GM06990 (cell line): ENCODE results near the gene C16orf96.

Experiments used
- DNase-seq: peaks from one replicate; pipeline ENCODE4 v3.0.0-alpha.2; 2011; ENCODE audit not compliant: insufficient read length; ENCODE audit errors: extremely low read depth
- H3K27me3 ChIP-seq: replicated peaks from 2 replicates; pipeline ENCODE4 v1.6.0; 2011; ENCODE audit warnings: low read length; ENCODE audit not compliant: control insufficient read depth, insufficient read depth
- H3K36me3 ChIP-seq: 2 replicates; pipeline ENCODE4 v1.5.1; 2011; ENCODE audit warnings: low read length; ENCODE audit not compliant: control insufficient read depth, insufficient read depth
- H3K4me3 ChIP-seq: replicated peaks from 2 replicates; pipeline ENCODE4 v1.5.1; 2011; ENCODE audit warnings: low read depth, mild to moderate bottlenecking, control low read depth, low read length
- CTCF ChIP-seq: IDR thresholded peaks from 2 replicates; pipeline ENCODE4 v1.5.1; 2011; ENCODE audit warnings: low read length, control low read depth, mild to moderate bottlenecking, inconsistent platforms; ENCODE audit not compliant: insufficient read depth, poor library complexity, severe bottlenecking

The C16orf96 gene

GRCh38 chr16:4624827-4625559 lies 68.9 kb downstream of the C16orf96 start:
- H3K36me3 ChIP-seq = peaks cover 2% of the 10 kb centered on the region; the same call in 1 of the 2 replicates
- H3K27me3 ChIP-seq = no peaks in the 10 kb centered on the region
- peak; percentile 90 for DNase-seq
- TF ChIP-seq CTCF = no peak
- H3K4me3 ChIP-seq = peak overlapping the region; percentile 93

- Histone ChIP-seq H3K36me3 (peaks cover 2% of the 10 kb centered on the region; the same call in 1 of the 2 replicates), H3K4me3 (peak overlapping the region; percentile 93), H3K27me3 (no peaks in the 10 kb centered on the region)
- TF ChIP-seq CTCF = no peak
- no peak for DNase-seq
Measured at GRCh38 chr16:4625560-4626159, 69.5 kb downstream of the C16orf96 start.

GRCh38 chr16:4626396-4626795 lies 70.3 kb downstream of the C16orf96 start:
- TF ChIP-seq CTCF = no peak
- peak overlapping the region; percentile 93 for H3K4me3 ChIP-seq
- H3K27me3 ChIP-seq = no peaks in the 10 kb centered on the region
- DNase-seq = no peak
- H3K36me3 ChIP-seq = peaks cover 2% of the 10 kb centered on the region; the same call in 1 of the 2 replicates

GRCh38 chr16:4628283-4628682 lies 72.1 kb downstream of the C16orf96 start:
- no peak overlapping the region for H3K4me3 ChIP-seq
- DNase-seq = no peak
- TF ChIP-seq CTCF = no peak
- H3K36me3 ChIP-seq = peaks cover 2% of the 10 kb centered on the region; the same call in 1 of the 2 replicates
- H3K27me3 ChIP-seq = no peaks in the 10 kb centered on the region

GRCh38 chr16:4631444-4631843 lies 75.3 kb downstream of the C16orf96 start:
- no peak overlapping the region for H3K4me3 ChIP-seq
- no peak for DNase-seq
- H3K36me3 ChIP-seq = peaks cover 10% of the 10 kb centered on the region
- H3K27me3 ChIP-seq = no peaks in the 10 kb centered on the region
- TF ChIP-seq CTCF = no peak
